ENCODE measurements around the gene NOB1. TPM values are rescaled to one million over a fixed set of nuclear protein-coding genes. Genes with fewer than 3 reads are reported as not detected.
A peak's percentile ranks its signal among the peaks of the same experiment; 100 is the strongest.

The NOB1 gene
- total and polyA plus RNA-seq, 9 of the 15 experiments (the other 6 are each of a cell fraction or from before 2014, with no cell fraction given) = 42.4 to 148 (median 116) TPM

GRCh38 chr16:69754469-69755310, at the start of gene NOB1 (continued):
- TF ChIP-seq HNRNPLL (IDR thresholded peaks at IDR 0.05; ENCODE audit: low read depth, low read length, poor library complexity, severe bottlenecking) = peak; percentile 75
- TF ChIP-seq ILF3 (IDR thresholded peaks at IDR 0.05; ENCODE audit: borderline replicate concordance) = no peak
- TF ChIP-seq BCL6 (CRISPR knock-in tag; IDR thresholded peaks at IDR 0.05) = no peak
- TF ChIP-seq NKRF (IDR thresholded peaks at IDR 0.05; ENCODE audit: borderline replicate concordance) = peak; percentile 96
- 0 out of 2 replicates have a peak, but pooled peaks have one; percentile 53 for TF ChIP-seq GTF2F1 (IDR thresholded peaks at IDR 0.05; ENCODE audit: low read depth, low read length)
- peak; percentile 99 for TF ChIP-seq ZBTB2 (IDR thresholded peaks at IDR 0.05)
- no peak for TF ChIP-seq TFAM (CRISPR knock-in tag; conservative IDR thresholded peaks at IDR 0.05)
- TF ChIP-seq MYBL2 (IDR thresholded peaks at IDR 0.05; ENCODE audit: low read depth) = no peak
- no peak for TF ChIP-seq MYBL2 (CRISPR knock-in tag; IDR thresholded peaks at IDR 0.05; ENCODE audit: borderline replicate concordance)
- TF ChIP-seq HNRNPUL1 (IDR thresholded peaks at IDR 0.05; ENCODE audit: low read length) = no peak
- TF ChIP-seq CREM (IDR thresholded peaks at IDR 0.05; ENCODE audit: low read depth) = peak; percentile 52; the same call in 1 of the 2 replicates
- TF ChIP-seq TFE3 (CRISPR knock-in tag; IDR thresholded peaks at IDR 0.05) = no peak
- TF ChIP-seq MXI1 (IDR thresholded peaks at IDR 0.05; ENCODE audit: low read depth, low read length) = peak; percentile 76; the same call in 1 of the 2 replicates
- TF ChIP-seq NEUROD1 (IDR thresholded peaks at IDR 0.05; ENCODE audit: borderline replicate concordance, low read depth, low read length, partially characterized antibody) = peak; percentile 53
- no peak for TF ChIP-seq NELFE (IDR thresholded peaks at IDR 0.05; ENCODE audit: insufficient read depth, insufficient read length)
- TF ChIP-seq MNT (conservative IDR thresholded peaks at IDR 0.05) = peak; percentile 92 to 96
- peak; percentile 98 for TF ChIP-seq PHF8 (IDR thresholded peaks at IDR 0.05; ENCODE audit: borderline replicate concordance, low read length)
- peak; percentile 45; the same call in 1 of the 2 replicates for TF ChIP-seq TOE1 (IDR thresholded peaks at IDR 0.05; ENCODE audit: borderline replicate concordance)
- TF ChIP-seq TOE1 (CRISPR knock-in tag; IDR thresholded peaks at IDR 0.05; ENCODE audit: borderline replicate concordance, low read depth) = no peak
- peak; percentile 80 for TF ChIP-seq FIP1L1 (IDR thresholded peaks at IDR 0.05; ENCODE audit: low read depth, low read length, poor library complexity, severe bottlenecking)
- no peak for TF ChIP-seq BMI1 (IDR thresholded peaks at IDR 0.05; ENCODE audit: low read length)

All from K562 (cell line).